Naive thymus-derived CD8-positive, alpha-beta T cell (primary cell): ENCODE measurements around the gene ZNF469. TPM values are rescaled to one million over a fixed set of nuclear protein-coding genes. Genes with fewer than 3 reads are reported as not detected.

Source experiments
- ATAC-seq, 2 donors: fragments of 150-1000 bp; cut with Tn5 transposase in 1 of 2; sonication (Bioruptor Pico), chemical (Tn5 transposase) in 1 of 2; 1 replicate in 1 of 2; 2 replicates in 1 of 2; pipeline ENCODE4 v1.10.0; 2021; ENCODE audit warnings: mild to moderate bottlenecking in 2 of 2, moderate library complexity in 2 of 2
- POLR2A ChIA-PET: fragments of 350-600 bp; sonication (Branson Sonifier 250); formaldehyde crosslinking; loops from one replicate; lab custom pipeline; 2021; ENCODE audit warnings: antibody characterized with exemption; lab: Charles Lee
- DNase-seq, 10 donors: peaks; one replicate each; pipeline versions ENCODE4 v3.0.0 to v3.0.0-alpha.2; 2020 to 2022
- H3K27ac Mint-ChIP-seq, 10 donors: one replicate each; pipeline ENCODE4 v1.8.0; 2020 to 2022; ENCODE audit warnings: mild to moderate bottlenecking in 10 of 10, mixed read lengths in 10 of 10, moderate library complexity in 4 of 10, inconsistent platforms in 1 of 10
- H3K27me3 Mint-ChIP-seq, 5 donors: one replicate each; pipeline ENCODE4 v1.8.0; 2021 to 2022; ENCODE audit warnings: mixed read lengths in 5 of 5
- H3K36me3 Mint-ChIP-seq, 3 donors: one replicate each; pipeline ENCODE4 v1.8.0; 2020 to 2022; ENCODE audit warnings: mixed read lengths in 3 of 3, mild to moderate bottlenecking in 2 of 3, inconsistent platforms in 1 of 3
- H3K4me1 Mint-ChIP-seq, 4 donors: one replicate each; pipeline ENCODE4 v1.8.0; 2021 to 2022; ENCODE audit warnings: mixed read lengths in 4 of 4
- H3K4me3 Mint-ChIP-seq, 10 donors: one replicate each; pipeline ENCODE4 v1.8.0; 2020 to 2022; ENCODE audit warnings: mild to moderate bottlenecking in 10 of 10, mixed read lengths in 10 of 10, moderate library complexity in 6 of 10, inconsistent platforms in 1 of 10
- H3K9me3 Mint-ChIP-seq, 9 donors: one replicate each; pipeline ENCODE4 v1.8.0; 2020 to 2022; ENCODE audit warnings: mixed read lengths in 9 of 9, mild to moderate bottlenecking in 3 of 9, inconsistent platforms in 1 of 9, moderate library complexity in 1 of 9
- polyA plus RNA-seq, 3 donors: library from polyadenylated mRNA; unstranded; fragments of 300-500 nt; fragmentation: Illumina TruSeq; gene quantifications; one replicate each; pipeline ENCODE4 v1.2.3, GENCODE V29; 2021
- total RNA-seq, 8 experiments: library from RNA in 2 of 8; stranded (reverse) in 2 of 8; gene quantifications; one replicate each; pipeline ENCODE4 v1.2.3 and lab custom pipeline; 2021 to 2026

ZNF469 gene
- 1 to 10 TPM; 2.0 to 2.1 TPM for total RNA-seq
- under 1 TPM; 0.01 to 0.10 (median 0.09) TPM for polyA plus RNA-seq
- total RNA-seq (lab: John Stamatoyannopoulos, UW), result 6.3 to 12.6 (median 8.4) reads per million in 6 experiments

GRCh38 chr16:88382491-88383400 is at the start of gene ZNF469:
Gene ZNF469 (plus strand): TSS chr16:88382959. CDS start chr16:88427471, 44,512 bp downstream.
- ATAC-seq, result peak; percentile 33 to 35

GRCh38 chr16:88333848-88334777 is 48.6 kb upstream of the ZNF469 start:
- ATAC-seq (no peak), DNase-seq (no peak)
- Mint-ChIP-seq H3K9me3 (no peaks in the 10 kb centered on the region), H3K36me3 (no peaks in the 10 kb centered on the region), H3K4me1 (peaks cover 6 to 7% (median 7%) of the 10 kb centered on the region in 4 donors), H3K4me3 (peak overlapping the region in 2 of 10 donors; percentile 4 to 33), H3K27ac (no peak overlapping the region), H3K27me3 (peaks cover 5 to 37% (median 24%) of the 10 kb centered on the region in 5 donors)
- POLR2A ChIA-PET, result no interaction called here

More at GRCh38 chr16:88382491-88383400, at the start of gene ZNF469:
- Mint-ChIP-seq H3K4me3 (peak within 1 kb of the TSS; percentile 28 to 73 (median 66)), H3K27me3 (peaks cover 13 to 38% (median 23%) of the 10 kb centered on the region in 5 donors), H3K4me1 (peaks cover 3 to 14% (median 7%) of the 10 kb centered on the region in 4 donors), H3K9me3 (no peaks in the 10 kb centered on the region), H3K36me3 (peaks cover 0 to 4% (median 0%) of the 10 kb centered on the region in 3 donors), H3K27ac (peak within 1 kb of the TSS in 1 of 10 donors; percentile 29)
- POLR2A ChIA-PET, result no interaction called here
- no peak for DNase-seq

GRCh38 chr16:88334778-88335720 is 47.7 kb upstream of the ZNF469 start:
- POLR2A ChIA-PET, result no interaction called here
- Mint-ChIP-seq H3K36me3 (no peaks in the 10 kb centered on the region), H3K4me3 (no peak overlapping the region), H3K4me1 (peaks cover 6 to 7% (median 7%) of the 10 kb centered on the region in 4 donors), H3K27me3 (peaks cover 5 to 37% (median 24%) of the 10 kb centered on the region in 5 donors), H3K27ac (no peak overlapping the region), H3K9me3 (no peaks in the 10 kb centered on the region)
- DNase-seq (no peak), ATAC-seq (no peak)

DNA sequence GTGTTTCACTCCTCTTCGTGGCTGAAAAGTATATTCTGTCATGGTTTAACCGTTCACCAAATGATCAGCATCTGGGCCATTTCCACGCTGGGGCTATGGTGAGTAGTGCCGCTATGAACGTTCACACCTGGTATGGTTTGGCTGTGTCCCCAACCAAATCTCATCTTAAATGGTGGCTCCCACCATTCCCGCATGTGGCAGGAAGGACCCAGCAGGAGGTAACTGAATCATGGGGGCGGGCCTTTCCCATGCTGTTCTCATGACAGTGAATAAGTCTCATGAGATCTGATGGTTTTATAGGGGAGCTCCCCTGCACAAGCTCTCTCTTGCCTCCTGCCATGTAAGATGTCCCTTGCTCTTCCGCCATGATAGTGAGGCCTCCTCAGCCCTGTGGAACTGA is 45.7 kb upstream of the ZNF469 start:
- peaks cover 5 to 37% (median 27%) of the 10 kb centered on the region in 5 donors for H3K27me3 Mint-ChIP-seq
- ATAC-seq (no peak), DNase-seq (no peak)
- no peak overlapping the region for H3K4me3 Mint-ChIP-seq
- no peaks in the 10 kb centered on the region for H3K36me3 Mint-ChIP-seq
- POLR2A ChIA-PET, result no interaction called here
- H3K27ac Mint-ChIP-seq, result no peak overlapping the region
- H3K4me1 Mint-ChIP-seq, result peaks cover 6 to 7% (median 7%) of the 10 kb centered on the region in 4 donors
- H3K9me3 Mint-ChIP-seq, result no peaks in the 10 kb centered on the region

GRCh38 chr16:88337538-88337937 is 45.2 kb upstream of the ZNF469 start:
- Mint-ChIP-seq H3K36me3 (no peaks in the 10 kb centered on the region), H3K9me3 (no peaks in the 10 kb centered on the region), H3K4me1 (peaks cover 6 to 7% (median 7%) of the 10 kb centered on the region in 4 donors), H3K27me3 (peaks cover 5 to 37% (median 27%) of the 10 kb centered on the region in 5 donors), H3K27ac (no peak overlapping the region), H3K4me3 (no peak overlapping the region)
- ATAC-seq (no peak), DNase-seq (no peak)
- POLR2A ChIA-PET, result no interaction called here

DNA sequence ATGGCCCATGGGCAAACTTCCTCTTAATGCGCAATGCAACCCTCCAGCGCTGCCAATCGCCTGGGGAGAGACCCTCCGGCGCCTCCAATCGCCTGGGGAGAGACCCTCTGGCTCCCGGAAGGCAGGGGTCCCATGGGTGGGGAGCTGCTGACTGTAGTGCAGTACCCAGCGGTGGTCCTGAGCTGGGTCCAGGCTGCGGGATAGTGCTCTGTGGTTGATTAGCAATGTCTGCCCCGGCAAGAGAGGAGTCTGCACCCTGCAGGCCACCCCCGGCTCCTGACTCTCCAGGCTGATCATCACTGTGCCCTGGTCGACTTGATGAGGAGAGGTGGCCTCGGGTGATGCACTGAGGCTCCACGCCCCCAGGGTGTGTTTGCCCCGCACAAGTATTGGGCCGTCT is 44.6 kb upstream of the ZNF469 start:
- no peak overlapping the region for H3K27ac Mint-ChIP-seq
- no peak overlapping the region for H3K4me3 Mint-ChIP-seq
- H3K9me3 Mint-ChIP-seq, result peaks cover 0 to under 1% (median 0%) of the 10 kb centered on the region in 9 donors
- no peak for ATAC-seq
- H3K36me3 Mint-ChIP-seq, result no peaks in the 10 kb centered on the region
- peaks cover 6 to 7% (median 7%) of the 10 kb centered on the region in 4 donors for H3K4me1 Mint-ChIP-seq
- DNase-seq, result peak in 1 of 10 donors; percentile 59
- peaks cover 5 to 37% (median 27%) of the 10 kb centered on the region in 5 donors for H3K27me3 Mint-ChIP-seq
- POLR2A ChIA-PET, result no interaction called here

- peaks cover under 1 to 3% (median 2%) of the 10 kb centered on the region in 4 donors for H3K4me1 Mint-ChIP-seq
- DNase-seq, result no peak
- no peak overlapping the region for H3K4me3 Mint-ChIP-seq
- H3K36me3 Mint-ChIP-seq, result no peaks in the 10 kb centered on the region
- H3K27ac Mint-ChIP-seq, result no peak overlapping the region
- ATAC-seq, result no peak
- peaks cover 0 to 6% (median 0%) of the 10 kb centered on the region in 9 donors for H3K9me3 Mint-ChIP-seq
- H3K27me3 Mint-ChIP-seq, result peaks cover under 1 to 29% (median 21%) of the 10 kb centered on the region in 5 donors
- POLR2A ChIA-PET, result no interaction called here
Observed at GRCh38 chr16:88338896-88339295, 43.9 kb upstream of the ZNF469 start.

GRCh38 chr16:88339930-88340754 is 42.6 kb upstream of the ZNF469 start:
- Mint-ChIP-seq H3K27me3 (peaks cover 0 to 17% (median 12%) of the 10 kb centered on the region in 5 donors), H3K4me3 (no peak overlapping the region), H3K36me3 (no peaks in the 10 kb centered on the region), H3K9me3 (peaks cover 0 to 6% (median 0%) of the 10 kb centered on the region in 9 donors), H3K27ac (peak overlapping the region in 1 of 10 donors; percentile 25), H3K4me1 (peaks cover 0 to 2% (median 0%) of the 10 kb centered on the region in 4 donors)
- POLR2A ChIA-PET, result no interaction called here
- DNase-seq, result no peak
- ATAC-seq, result no peak

- H3K36me3 Mint-ChIP-seq, result no peaks in the 10 kb centered on the region
- POLR2A ChIA-PET, result no interaction called here
- H3K27ac Mint-ChIP-seq, result no peak overlapping the region
- H3K27me3 Mint-ChIP-seq, result peaks cover 0 to 17% (median 12%) of the 10 kb centered on the region in 5 donors
- H3K4me3 Mint-ChIP-seq, result no peak overlapping the region
- H3K4me1 Mint-ChIP-seq, result peaks cover 0 to 2% (median 0%) of the 10 kb centered on the region in 4 donors
- peaks cover 0 to 6% (median 0%) of the 10 kb centered on the region in 9 donors for H3K9me3 Mint-ChIP-seq
- ATAC-seq (no peak), DNase-seq (no peak)
Observed at GRCh38 chr16:88340755-88341150, 42.0 kb upstream of the ZNF469 start.

GRCh38 chr16:88341551-88342290 is 41.0 kb upstream of the ZNF469 start:
- Mint-ChIP-seq H3K36me3 (no peaks in the 10 kb centered on the region), H3K27ac (no peak overlapping the region), H3K27me3 (peaks cover 0 to 17% (median 12%) of the 10 kb centered on the region in 5 donors), H3K4me1 (no peaks in the 10 kb centered on the region), H3K4me3 (no peak overlapping the region), H3K9me3 (peaks cover 0 to 6% (median 0%) of the 10 kb centered on the region in 9 donors)
- ATAC-seq (no peak), DNase-seq (peak in 1 of 10 donors; percentile 3)
- POLR2A ChIA-PET, result no interaction called here
